ENCODE results near the gene NKX3-2.

Gene NKX3-2

DNA sequence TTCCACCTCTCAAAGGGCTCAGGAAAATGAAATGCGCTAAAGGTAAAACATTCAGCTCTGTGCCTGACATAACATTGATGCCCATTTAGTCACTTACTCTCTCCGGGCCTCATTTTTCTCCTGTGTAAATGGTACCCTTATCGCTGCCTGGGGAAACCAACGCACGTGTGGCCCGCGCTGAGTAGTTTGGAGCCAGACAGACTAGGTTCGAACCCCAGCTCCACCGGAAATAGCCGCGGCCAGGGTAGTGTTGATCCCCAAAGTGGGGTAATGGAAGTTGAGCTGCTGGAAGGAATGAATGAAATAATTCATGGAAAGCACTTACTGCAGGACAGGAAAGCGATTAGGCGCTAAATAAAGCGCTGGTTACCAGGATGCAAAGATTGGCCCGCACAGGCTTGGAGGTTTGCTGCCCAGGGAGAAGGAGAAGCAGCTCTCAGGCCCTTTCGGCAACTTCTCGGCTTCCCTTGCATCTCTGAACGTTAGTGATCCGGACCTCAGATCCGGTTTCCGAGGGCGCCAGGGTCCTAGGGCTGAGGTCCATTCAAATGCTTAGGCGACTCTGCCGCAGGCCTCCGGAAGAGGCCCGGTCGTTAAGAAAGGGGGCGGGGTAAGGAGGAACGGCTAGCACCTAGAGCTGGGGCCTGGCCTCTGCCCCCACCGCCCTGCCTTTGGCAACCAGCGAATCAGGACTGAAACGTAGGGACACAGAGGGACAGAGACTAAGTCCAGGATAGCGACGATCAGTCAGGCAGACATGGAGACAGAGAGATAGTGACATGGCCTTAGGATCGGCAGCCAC is 13.3 kb downstream of the NKX3-2 start:
- DNase-seq (ENCODE audit: low read depth) = no peak

DNA sequence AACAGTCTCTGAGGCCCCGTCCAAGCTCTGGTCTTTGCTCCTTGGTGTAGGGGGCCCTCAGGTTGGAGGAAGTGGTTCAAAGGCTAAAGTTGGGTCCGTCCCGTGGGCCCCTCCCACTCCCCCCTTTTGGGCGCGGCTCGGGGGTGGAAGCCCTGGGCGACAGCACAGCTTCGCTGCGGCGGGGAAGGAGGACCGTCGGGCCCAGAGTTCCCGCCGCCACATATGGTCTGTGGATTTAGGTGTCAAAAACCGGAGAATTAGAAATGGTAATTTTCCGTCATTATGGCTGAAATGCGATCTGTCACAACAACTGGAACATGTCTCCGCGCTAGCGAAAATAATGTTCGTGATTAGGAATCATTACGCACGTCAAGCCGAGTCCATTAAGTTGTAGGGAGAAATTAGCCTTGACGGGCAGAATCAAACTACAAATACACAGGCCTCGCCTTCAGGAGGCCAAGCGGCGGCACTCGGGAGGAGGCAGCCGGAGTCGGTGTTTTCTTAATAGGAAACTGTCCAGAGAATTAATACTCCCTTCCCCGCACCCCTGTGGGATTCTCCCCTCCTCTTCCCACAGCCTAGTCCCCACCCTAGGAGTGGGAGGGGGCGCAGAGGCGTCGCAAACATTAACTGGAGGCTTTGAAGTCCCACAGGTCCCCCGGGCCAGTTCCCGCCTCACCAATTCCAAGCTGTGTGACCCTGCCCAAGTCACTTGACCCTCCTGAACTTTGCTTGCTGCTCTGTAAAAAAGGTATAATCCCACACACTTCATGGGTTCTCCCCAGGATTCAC is 15.0 kb downstream of the NKX3-2 start:
- DNase-seq (ENCODE audit: low read depth) = no peak

DNA sequence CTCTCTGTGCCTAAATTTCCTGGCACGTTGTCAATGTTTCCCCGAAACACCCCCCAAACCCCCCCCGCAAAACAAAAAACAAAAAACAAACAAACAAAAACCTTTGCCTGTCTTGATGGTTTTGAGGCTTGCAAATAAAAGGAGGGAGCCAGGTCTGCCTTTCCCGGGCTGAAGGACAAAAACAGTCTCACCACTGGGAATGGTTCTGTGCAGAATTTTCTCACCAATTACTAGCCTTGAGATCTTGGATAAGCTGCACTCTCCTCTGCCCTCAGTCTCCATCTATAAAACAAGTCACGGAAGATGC is 15.5 kb downstream of the NKX3-2 start:
- no peak for DNase-seq (ENCODE audit: low read depth)

DNA sequence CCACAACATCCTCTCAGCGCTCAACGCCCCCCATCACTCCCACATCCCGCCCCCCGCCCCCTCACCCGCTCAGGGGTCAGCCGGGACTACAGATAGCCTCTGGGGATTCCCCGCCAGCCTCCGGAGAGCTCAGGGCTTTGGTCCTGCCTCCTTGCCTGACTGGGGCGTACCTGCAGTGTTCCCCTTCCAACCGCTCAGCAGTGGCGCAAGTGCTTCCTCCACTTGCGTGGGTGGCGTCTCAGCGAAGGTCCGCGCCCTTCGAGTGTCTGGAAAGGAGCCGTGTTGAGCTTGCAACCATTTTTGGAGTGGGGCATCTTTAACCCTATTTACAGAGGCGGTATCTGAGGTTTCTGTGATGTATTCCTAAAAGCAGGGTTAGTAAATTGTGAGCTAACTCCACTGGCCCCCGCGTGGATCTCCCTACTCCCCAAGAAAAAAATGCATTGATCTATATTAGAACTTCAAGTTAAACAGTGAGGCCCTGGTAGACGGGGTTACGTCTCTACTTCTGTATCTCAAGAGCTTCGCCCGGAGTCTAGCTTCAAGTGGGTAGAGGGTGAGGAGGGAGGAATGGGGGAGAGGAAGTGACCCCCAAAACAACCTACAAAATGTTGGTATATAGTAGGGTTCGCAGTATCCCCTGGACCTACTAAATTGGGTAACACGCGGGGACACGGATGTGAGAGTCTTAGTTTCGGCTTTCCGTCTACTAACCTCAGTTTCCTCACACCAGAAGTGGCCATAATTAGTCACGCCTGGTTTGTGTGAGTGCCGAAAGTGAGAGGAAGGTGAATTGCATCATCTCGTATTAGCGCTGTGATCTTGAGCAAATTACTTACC is 16.1 kb downstream of the NKX3-2 start:
- DNase-seq (ENCODE audit: low read depth) = no peak

DNA sequence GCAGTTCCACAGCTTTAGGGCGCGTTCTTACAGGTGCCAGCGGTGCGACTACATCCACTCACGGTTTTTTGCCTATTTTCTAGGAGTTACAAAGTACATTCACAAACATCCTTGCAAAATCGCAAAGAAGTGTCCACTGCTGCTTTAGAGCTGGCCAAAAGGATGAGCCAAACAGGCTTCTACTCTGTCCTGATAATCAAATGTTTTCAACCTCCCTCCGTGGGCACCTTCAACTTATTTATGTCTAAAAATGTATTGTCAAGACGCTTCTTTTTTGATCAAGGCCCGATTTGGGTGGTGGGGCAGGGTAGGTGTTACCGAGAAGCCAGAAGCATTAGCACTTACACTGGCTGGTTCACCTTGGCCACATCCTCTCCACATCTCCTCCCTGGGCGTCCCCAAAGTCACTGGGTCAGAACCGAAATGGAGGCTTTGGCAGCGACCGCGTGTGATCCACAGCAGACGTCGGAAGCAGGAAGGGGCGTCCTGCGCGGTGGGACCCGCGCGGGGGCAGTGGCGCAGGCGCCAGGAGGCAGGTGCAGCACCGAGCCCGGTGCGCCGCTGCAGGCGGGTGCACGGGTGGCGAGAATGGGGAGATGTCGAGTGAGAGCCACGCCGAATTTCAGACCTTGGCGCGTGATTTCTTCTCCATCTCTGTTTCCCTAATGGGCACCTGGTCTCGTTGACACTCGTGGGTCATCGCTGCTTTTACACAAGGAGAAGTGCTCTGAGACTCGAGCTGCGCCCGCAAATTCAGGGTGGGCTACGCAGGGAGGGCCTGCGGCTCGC is 16.9 kb downstream of the NKX3-2 start:
- no peak for DNase-seq (ENCODE audit: low read depth)

DNA sequence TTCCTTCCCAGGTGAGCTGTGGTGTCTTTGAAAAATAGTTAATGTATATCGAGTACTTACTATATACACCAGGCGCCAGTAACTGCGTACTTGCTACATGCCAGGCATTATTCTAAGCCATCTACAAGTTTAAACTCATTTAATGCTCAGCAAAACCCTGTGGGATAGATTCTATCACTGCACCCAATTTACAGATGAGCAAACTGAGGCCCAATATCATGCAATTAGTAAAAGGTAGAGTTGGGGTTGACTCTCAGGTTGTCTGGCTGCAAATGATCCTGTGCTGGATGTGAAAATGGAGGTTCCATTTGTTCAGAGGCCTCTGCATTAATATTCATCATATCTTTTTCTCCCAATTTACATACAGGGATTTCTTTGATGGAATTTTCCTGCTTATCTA is 17.6 kb downstream of the NKX3-2 start:
- DNase-seq (ENCODE audit: low read depth) = no peak

DNA sequence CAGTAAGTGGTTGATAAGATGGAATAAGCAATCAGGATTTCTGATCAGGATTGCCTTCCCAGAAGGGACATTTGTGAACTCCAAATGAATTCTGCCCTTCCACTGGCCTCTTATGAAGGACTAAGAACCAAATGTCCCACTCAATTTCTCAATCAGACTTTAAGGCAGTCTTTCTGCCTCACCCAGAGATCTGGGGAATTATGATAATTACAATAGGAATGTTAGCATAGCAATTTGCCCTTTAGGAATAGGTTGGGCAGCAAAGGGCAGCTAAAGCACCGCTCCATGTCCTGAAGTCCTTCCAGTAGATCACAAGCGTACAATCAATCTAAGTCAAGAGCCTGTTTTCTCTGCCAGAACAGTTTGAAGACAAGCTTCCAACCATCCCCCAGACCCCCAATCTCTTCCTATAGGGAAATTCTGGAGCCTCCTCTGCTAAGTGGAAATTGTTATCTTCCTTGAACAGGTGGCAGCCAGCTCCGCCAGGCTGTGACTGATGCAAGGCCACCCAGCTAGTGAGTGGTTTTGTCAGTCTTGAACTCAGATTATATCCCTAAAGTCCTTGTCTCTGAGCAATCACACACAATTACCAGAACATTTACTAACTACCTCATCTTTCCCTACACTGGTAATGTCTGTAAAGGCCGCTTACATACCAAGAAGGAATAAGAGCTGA is 18.6 kb downstream of the NKX3-2 start:
- DNase-seq (ENCODE audit: low read depth) = no peak

DNA sequence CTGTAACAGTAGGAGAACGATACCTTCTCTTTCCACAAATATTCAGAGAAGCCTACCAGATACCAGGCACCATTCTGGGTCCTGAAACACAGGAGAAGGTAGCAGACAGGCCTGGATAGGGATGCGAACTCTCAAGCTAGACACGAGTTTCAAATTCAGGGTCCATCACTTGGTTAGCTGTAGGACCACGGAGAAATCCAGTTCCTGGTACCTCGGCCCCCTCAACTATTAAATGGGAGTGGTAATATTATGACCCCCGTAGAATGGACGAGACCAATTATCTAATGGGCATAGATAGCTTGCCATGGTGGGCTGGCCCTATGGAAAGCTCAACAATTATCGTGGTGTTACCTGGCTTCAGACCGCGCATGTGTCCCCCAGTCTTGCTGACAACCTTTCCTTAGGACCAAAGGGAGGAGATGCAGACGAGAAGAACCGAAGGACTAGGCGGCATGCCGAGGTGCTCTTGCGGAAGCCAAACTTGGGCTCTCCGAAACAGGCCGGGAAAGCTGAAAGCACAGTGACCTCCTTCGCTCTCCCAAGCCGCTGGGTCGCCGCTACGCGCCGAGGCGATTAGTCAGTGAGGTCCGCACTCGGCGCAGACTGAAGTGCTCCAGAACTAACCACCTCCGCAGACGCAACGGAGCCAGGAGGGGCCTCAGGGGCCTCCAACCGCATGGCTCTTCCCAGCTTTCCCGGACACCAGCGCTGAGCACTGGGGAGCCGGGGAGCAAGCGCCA is 19.6 kb downstream of the NKX3-2 start:
- DNase-seq (ENCODE audit: low read depth) = peak; percentile 54

DNA sequence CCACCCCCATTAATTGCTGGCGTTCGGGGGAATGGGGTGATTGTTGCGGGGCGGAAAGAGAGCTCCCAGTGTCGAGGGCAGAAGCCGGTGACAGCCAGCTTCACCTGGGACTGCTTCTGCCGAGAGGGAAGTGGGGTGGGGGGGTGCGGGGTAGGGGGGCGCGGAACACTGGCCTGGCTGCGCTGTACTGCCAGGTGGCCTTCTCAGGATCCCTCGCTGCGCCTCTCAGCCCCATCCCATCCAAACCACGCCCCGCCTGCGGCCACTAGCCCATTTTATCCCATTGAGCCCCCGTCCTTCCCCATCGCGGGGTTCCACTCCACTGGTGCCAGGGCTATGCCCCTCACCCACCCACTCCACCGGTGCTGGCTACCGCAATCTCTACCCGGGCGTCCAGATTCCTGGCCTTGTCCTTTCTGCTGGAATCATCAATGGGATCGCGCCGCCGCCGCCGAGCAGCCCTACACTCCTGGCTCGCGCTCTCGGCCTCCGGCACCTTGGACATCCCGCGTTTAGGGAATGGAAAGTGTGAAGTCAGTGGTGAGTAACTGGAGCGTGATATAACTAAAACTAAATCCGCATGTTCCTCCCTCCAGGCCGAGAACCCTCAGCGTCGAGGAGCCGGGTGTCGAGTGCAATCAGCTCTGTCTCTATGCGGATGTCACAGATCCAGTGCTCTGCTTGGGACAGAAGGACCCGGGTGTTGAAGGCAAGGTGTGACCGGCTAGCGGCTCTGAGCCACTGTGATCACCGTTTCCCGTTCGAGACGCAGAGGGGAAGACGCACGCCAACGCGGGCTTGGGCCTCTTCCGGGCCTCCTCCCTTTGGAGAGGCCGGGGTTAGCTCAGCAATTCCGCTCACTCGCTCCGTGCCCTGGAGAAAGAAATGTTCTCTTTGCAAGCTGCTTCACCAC is 20.5 kb downstream of the NKX3-2 start:
- no peak for DNase-seq (ENCODE audit: low read depth)

DNA sequence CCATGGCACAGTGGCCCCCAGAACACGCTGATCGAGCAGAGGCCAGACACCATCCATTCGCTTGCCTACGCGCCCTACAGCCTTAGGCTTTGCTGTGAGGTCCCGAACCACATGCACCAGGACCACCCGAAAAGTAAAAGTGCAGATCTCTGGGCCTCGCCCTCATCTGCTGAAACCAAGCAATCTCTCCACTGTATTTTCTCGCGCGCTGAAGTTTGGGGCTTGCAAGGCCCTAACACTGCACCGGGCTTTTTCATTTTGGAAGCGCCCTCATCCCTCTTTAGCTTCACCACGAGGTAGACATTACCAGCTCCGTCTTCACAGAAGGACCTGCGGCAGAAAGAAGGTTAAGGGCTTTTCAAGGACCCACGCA is 21.2 kb downstream of the NKX3-2 start:
- no peak for DNase-seq (ENCODE audit: low read depth)

DNA sequence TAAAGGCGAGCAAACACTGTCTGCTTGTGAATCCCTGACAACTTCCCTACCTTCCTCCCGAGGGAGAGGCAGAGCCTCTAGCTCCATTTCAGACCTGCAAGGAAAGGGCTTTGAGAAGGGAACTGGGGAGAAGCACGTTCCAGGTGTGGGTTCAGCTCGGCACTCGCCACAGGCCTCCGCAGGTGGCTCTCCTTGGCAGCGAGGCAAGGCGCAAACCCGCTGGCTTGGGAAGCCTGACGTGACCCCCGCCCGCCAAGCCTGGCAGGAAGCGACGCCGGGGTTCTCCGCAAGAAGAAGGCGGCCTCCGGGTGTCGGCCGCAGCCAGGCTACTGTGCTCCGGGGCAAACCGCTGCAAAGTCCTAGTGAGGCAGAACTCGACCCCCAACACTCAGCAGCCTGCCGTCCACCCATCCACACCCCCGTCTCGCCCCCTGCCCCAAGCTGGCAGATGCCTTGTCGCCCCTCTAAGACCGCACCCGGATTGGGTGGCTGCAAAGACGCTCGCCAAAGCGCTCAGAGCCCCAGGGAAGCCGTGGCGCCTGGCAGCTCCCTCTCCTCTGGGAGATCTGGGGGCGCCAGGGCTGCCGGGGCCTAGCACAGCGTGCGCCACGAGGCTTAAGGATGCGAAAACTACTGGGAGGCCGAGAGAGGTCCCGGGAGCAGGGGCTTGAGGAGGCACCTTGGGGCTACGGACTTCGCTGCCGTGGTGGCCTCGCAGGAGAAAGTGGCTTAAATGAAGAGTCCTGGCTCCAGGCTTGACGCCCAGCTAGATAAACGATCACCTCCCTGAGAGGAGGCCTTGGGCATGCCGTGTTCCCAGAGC is 21.8 kb downstream of the NKX3-2 start:
- no peak for DNase-seq (ENCODE audit: low read depth)

DNA sequence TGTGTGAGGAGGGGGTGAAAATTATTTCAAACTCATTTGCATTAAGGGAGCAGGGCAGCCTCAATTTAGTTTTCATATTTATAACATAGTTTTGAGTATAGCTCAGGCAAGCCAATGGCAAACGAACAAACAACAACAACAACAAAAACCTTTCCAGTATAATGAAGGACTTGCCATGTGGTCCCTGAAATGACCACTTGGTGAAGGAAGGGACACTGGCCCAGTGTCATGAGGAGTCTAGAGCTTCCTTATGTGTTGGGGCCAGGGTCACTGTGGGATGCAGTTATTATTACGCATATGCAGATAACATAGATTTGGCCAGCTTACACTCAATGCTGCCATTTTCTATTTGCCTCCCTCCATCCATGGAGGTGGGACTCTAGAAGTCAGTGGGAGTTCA is 23.3 kb downstream of the NKX3-2 start:
- no peak for DNase-seq (ENCODE audit: low read depth)

DNA sequence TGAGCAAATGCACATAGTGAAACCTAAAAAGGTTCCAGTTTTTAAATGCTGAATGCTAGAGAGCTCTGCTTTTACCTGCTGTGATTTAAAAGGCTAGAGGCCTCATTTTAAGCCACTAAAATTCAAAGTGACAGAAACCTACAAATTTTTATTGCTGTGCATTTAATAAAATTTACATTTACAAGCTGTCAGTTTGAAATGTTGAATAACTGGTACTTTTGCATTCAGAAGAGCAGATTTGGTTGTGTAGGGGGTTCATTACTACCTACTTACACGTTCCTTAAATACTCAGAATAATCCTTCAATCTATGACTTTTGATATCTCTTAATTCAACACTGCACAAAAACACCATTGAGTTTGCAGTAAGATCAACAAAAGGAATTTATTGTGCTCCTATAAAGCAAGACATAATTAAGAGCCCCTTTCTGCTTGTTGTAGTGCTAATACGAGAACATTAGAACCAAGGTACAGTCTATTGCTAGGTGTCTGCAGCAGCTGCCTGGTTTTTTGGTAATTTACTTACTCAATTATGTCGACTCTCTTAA is 27.9 kb downstream of the NKX3-2 start:
- DNase-seq (ENCODE audit: low read depth) = no peak

DNA sequence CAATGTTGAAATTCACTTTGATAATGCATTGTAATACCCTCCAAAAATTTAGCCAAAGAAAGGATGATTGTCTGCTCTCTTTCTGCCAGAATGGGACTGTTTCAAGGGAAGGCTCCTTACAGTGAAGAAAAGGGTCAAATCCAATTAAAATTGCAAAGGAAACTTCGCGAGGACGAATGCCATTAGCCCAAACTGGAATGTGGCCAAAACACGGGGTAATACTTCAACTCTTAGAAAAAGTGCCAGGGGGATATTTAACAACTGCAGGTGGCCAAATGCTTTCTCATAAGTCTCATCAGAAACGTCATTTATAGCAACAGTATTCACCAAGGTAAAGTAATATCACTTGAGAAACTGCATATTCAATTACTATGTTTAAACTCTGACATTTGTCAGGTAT is 29.0 kb downstream of the NKX3-2 start:
- DNase-seq (ENCODE audit: low read depth) = no peak

DNA sequence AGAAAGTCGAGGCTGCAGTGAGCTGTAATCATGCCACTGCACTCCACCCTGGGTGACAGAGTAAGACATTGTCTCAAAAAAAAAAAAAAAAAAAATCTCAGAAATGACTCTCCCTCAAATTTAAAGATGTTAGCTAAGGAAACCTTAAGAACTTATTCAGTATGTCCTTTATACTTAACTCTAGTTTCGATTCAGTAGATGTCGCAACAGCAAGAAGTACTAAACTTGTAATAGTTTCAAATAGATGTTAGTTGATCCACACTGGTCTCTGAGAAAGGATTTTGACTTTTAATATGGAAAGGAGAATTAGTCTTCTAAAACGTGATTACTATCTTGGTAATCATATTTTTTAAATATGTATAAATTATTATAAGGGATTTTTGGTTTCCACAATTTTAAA is 29.6 kb downstream of the NKX3-2 start:
- no peak for DNase-seq (ENCODE audit: low read depth)

DNA sequence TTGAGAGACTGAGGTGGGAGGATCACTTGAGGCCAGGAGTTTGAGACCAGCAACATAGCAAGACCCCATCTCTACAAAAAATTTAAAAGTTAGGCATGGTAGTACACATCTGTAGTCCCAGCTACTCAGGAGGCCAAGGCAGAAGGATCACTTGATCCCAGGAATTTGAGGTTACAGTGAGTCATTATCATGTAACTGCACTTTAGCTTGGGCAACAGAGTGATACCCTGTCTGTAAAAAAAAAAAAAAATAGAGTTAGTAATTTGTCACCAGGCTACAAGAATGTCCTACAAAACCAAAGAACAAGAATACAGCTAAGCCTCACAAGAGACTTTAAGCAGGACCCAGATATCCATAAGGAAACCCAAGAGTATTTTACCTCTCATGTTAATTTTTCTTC is 33.2 kb downstream of the NKX3-2 start:
- no peak for DNase-seq (ENCODE audit: low read depth)

DNA sequence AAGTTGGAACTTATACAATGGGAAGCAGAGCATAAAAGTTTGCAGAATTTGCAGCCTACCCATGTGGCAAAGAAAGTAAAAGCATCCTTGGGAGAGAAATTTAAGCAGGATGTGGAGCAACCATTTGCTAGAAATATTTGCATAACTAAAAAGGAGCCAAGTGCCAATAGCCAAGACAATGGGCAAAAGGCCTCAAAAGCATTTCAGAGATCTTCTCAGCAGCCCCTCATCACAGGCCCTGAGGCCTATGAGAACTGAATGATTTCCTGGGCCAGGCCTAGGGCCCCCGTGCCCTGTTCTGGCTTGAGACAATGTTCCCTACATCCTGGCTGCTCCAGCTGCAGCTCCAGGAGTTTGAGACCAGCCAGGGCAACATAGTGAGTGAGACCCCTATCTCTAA is 34.9 kb downstream of the NKX3-2 start:
- no peak for DNase-seq (ENCODE audit: low read depth)

DNA sequence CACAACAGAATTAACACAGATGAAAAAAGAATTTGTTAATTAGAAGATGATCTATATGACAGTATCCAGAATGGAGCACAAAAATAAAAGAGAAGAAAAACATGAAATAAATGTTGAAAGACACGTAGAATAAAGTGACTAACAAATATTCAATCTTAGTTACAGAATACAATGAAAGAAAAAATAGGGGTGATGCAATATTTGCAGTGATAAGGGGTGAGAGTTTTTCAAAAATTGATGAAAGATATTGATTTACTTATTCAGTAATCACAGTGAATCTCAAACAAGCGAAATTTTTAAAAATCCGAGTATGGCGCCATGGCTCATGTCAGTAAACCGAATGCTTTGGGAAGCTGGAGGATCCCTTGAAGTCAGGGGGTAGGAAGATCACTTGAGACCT is 39.9 kb downstream of the NKX3-2 start:
- DNase-seq (ENCODE audit: low read depth) = no peak

DNA sequence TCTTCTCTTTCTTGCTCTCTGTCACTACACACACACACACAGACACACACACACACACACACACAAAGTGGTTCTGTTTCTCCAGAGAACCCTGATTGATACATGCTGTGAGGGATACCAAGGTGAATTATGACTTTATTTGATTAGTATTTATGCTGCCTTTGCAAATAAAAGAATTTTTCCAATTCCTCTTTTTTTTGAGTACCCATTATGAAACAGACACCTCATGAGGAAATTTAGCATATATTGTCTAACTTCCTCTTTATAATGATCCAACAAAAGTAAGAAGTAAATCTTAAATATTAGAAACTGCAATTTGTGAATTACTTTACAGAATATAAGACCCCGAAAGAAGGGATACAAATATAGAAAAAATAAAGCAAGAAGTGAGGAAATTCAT is 45.8 kb downstream of the NKX3-2 start:
- DNase-seq (ENCODE audit: low read depth) = no peak
